Measurements from ENCODE around the gene USF2. TPM values are rescaled to one million over a fixed set of nuclear protein-coding genes. Genes with fewer than 3 reads are reported as not detected.

USF2 gene
- polyA plus RNA-seq, 1 donor from 2014 or later = 107 TPM

GRCh38 chr19:35303357-35303915 is 34.7 kb downstream of the USF2 start:
- Histone ChIP-seq H2AFZ (ENCODE audit: low read depth, low read length) (no peak overlapping the region), H3F3A (ENCODE audit: insufficient read depth, low read length, poor library complexity, severe bottlenecking) (no peaks in the 10 kb centered on the region), H3K4me2 (ENCODE audit: low read length) (no peak overlapping the region), H3K79me2 (replicated peaks; ENCODE audit: insufficient read depth, low read length) (no peaks in the 10 kb centered on the region), H3K9ac (ENCODE audit: low read length) (peak overlapping the region; percentile 20), H3K27ac (ENCODE audit: low read length) (no peak overlapping the region), H3K9me2 (ENCODE audit: insufficient read depth, low read length) (no peaks in the 10 kb centered on the region), H4K20me1 (ENCODE audit: insufficient read depth) (no peaks in the 10 kb centered on the region), H3K4me3 (ENCODE audit: low read length) (no peak overlapping the region), H3K27me3 (ENCODE audit: insufficient read depth, low read depth, low read length) (no peaks in the 10 kb centered on the region), H3K36me3 (ENCODE audit: insufficient read depth, low read length) (no peaks in the 10 kb centered on the region), H3K9me3 (ENCODE audit: low read length) (no peaks in the 10 kb centered on the region)
- no peak for TF ChIP-seq MXI1 (conservative IDR thresholded peaks at IDR 0.05; ENCODE audit: poor library complexity, severe bottlenecking)
- TF ChIP-seq RAD21 (conservative IDR thresholded peaks at IDR 0.05) = no peak
- peak; percentile 72 for TF ChIP-seq POLR2AphosphoS5 (IDR thresholded peaks at IDR 0.05)

GRCh38 chr19:35304036-35304435 is 35.3 kb downstream of the USF2 start:
- Histone ChIP-seq H3K4me3 (ENCODE audit: low read length) (no peak overlapping the region), H3K9me3 (ENCODE audit: low read length) (no peaks in the 10 kb centered on the region), H3K9ac (ENCODE audit: low read length) (peak overlapping the region; percentile 20), H3F3A (ENCODE audit: insufficient read depth, low read length, poor library complexity, severe bottlenecking) (no peaks in the 10 kb centered on the region), H4K20me1 (ENCODE audit: insufficient read depth) (no peaks in the 10 kb centered on the region), H3K27ac (ENCODE audit: low read length) (no peak overlapping the region), H2AFZ (ENCODE audit: low read depth, low read length) (no peak overlapping the region), H3K4me2 (ENCODE audit: low read length) (no peak overlapping the region), H3K27me3 (ENCODE audit: insufficient read depth, low read depth, low read length) (no peaks in the 10 kb centered on the region), H3K36me3 (ENCODE audit: insufficient read depth, low read length) (no peaks in the 10 kb centered on the region), H3K9me2 (ENCODE audit: insufficient read depth, low read length) (no peaks in the 10 kb centered on the region), H3K79me2 (replicated peaks; ENCODE audit: insufficient read depth, low read length) (no peaks in the 10 kb centered on the region)
- no peak for TF ChIP-seq TAF1 (IDR thresholded peaks at IDR 0.05; ENCODE audit: low read depth)
- TF ChIP-seq EP300 (conservative IDR thresholded peaks at IDR 0.05; ENCODE audit: poor library complexity, severe bottlenecking) = no peak
- no peak for TF ChIP-seq POLR2AphosphoS5 (IDR thresholded peaks at IDR 0.05)
- no peak for TF ChIP-seq REST (IDR thresholded peaks at IDR 0.05; ENCODE audit: borderline replicate concordance)
- TF ChIP-seq MXI1 (conservative IDR thresholded peaks at IDR 0.05; ENCODE audit: poor library complexity, severe bottlenecking) = no peak
- no peak for TF ChIP-seq RAD21 (conservative IDR thresholded peaks at IDR 0.05)
- no peak for TF ChIP-seq EZH2 (IDR thresholded peaks at IDR 0.05; ENCODE audit: borderline replicate concordance, insufficient read depth, low read length, poor library complexity, severe bottlenecking)
- TF ChIP-seq CTCF (IDR thresholded peaks at IDR 0.05; ENCODE audit: poor library complexity, severe bottlenecking) = no peak
- TF ChIP-seq SMC3 (conservative IDR thresholded peaks at IDR 0.05; ENCODE audit: poor library complexity) = no peak

Data from neural cell (in vitro differentiated cells).